Measurements from ENCODE around the gene FOXN3.

- TF ChIP-seq POLR2A (IDR thresholded peaks at IDR 0.05; ENCODE audit: low read depth, low read length) (no peak), TAF1 (IDR thresholded peaks at IDR 0.05; ENCODE audit: borderline replicate concordance, low read depth, low read length) (no peak)
Measured at GRCh38 chr14:89444516-89445125, 27.6 kb upstream of the FOXN3 start.

All from GM12892 (cell line).